HG03280 (cell line): ENCODE data around the gene ATP4B.

ENCODE experiments used
- ATAC-seq: cut with Tn5 transposase; IDR thresholded peaks from one replicate; pipeline ENCODE4 v1.9.1; 2021; ENCODE audit warnings: mild to moderate bottlenecking, moderate library complexity; ENCODE audit not compliant: unreplicated experiment

ATP4B gene

GRCh38 chr13:113657851-113658741, at the start of gene ATP4B:
ATP4B (minus strand) TSS chr13:113658198; CDS start chr13:113658144, 54 bp downstream.
- ATAC-seq, result no peak

- no peak for ATAC-seq
Measured at GRCh38 chr13:113672002-113672651, 14.1 kb upstream of the ATP4B start.

GRCh38 chr13:113671066-113672001, 13.3 kb upstream of the ATP4B start:
- ATAC-seq, result no peak

DNA sequence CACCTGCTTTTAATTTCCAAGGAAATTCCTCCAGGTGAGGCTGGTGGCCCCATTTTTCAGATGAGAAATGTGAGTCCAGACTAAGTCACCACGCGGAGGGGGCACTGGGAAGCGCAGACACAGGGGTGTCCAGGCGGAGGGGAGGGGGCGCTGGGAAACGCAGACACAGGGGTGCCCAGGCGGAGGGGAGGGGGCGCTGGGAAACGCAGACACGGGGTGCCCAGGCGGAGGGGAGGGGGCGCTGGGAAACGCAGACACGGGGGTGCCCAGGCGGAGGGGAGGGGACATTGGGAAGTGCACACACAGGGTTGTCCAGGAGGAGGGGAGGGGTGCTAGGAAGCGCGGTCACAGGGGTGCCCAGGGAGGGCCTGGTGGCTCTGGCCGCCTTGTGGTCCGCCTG, 12.5 kb upstream of the ATP4B start:
- no peak for ATAC-seq

- no peak for ATAC-seq
Measured at GRCh38 chr13:113669755-113670341, 11.8 kb upstream of the ATP4B start.

DNA sequence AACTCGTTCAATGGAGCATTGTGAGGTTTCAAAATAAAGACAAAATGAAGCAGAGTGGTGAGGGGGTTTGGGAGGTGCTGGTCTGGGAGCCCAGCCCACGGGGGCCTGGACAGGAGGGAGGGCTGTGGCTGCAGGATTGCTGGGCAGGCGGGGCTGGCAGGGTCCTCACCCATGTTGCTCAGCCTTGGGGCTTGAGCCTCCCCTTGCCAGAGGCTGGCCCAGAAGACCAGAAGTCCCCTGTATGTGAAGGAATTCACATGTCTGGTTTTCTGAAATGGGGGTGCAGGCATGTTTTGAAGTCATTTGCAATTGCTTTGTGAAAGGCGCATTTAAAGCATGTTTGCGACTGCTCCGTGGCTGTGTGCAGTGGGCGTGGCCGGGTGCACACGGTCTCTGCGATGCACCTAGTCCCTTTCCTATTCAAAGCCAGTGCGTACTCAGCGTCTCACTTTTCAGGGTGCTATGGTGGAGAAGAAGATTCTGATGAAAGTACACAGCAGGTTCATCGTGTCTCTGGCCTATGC, 11.3 kb upstream of the ATP4B start:
- ATAC-seq, result no peak

- ATAC-seq, result no peak
Measured at GRCh38 chr13:113668491-113668971, 10.5 kb upstream of the ATP4B start.

DNA sequence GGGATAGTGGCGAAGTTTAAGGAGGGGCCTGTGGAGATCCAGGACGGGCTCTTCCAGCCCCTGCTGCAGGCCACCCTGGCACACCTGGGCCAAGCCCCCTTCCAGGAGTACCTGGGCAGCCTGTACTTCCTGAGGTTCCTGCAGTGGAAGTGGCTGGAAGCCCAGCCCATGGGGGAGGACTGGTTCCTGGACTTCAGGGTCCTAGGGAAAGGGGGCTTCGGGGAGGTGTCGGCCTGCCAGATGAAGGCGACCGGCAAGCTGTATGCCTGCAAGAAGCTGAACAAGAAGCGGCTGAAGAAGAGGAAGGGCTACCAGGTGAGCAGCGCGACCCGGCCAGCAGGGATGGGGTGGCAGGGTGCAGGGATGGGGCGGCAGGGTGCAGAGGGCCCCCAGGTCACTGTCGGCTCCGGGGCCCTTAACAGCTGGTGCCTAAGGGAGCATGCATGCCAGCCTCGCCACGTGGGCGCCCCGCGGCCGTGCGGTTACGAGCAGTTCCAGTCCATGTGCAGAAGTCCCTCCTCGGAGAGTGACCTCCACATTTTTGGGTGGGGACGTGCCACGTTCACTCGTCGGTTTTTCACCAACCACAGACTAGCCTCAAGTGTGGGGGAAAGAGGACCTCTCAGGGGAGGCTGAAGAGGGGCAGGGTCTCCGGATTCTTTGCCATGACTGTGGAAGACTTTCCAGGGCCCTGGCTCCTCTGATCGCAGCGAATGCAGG, 9.9 kb upstream of the ATP4B start:
- no peak for ATAC-seq

- ATAC-seq, result no peak
Measured at GRCh38 chr13:113666951-113667701, 9.1 kb upstream of the ATP4B start, which contains the start of gene GRK1. GRK1 (plus strand) TSS chr13:113667219; CDS start chr13:113667387, 168 bp downstream.

DNA sequence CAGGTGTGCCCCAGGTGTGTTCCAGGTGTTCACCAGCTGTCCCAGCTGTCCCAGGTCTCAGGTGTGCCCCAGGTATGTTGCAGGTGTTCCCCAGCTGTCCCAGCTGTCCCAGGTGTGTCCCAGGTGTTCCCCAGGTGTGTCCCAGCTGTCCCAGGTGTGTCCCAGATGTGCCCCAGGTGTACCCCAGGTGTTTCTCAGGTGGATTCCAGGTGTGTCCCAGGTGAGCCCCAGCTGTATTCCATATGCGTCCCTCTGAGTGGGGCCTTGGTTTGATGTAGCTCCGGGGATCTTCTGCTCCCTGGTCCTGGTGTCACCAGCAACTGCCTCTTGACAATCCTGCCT, 8.3 kb upstream of the ATP4B start:
- ATAC-seq, result no peak

- no peak for ATAC-seq
Measured at GRCh38 chr13:113665597-113666328, 7.8 kb upstream of the ATP4B start.

DNA sequence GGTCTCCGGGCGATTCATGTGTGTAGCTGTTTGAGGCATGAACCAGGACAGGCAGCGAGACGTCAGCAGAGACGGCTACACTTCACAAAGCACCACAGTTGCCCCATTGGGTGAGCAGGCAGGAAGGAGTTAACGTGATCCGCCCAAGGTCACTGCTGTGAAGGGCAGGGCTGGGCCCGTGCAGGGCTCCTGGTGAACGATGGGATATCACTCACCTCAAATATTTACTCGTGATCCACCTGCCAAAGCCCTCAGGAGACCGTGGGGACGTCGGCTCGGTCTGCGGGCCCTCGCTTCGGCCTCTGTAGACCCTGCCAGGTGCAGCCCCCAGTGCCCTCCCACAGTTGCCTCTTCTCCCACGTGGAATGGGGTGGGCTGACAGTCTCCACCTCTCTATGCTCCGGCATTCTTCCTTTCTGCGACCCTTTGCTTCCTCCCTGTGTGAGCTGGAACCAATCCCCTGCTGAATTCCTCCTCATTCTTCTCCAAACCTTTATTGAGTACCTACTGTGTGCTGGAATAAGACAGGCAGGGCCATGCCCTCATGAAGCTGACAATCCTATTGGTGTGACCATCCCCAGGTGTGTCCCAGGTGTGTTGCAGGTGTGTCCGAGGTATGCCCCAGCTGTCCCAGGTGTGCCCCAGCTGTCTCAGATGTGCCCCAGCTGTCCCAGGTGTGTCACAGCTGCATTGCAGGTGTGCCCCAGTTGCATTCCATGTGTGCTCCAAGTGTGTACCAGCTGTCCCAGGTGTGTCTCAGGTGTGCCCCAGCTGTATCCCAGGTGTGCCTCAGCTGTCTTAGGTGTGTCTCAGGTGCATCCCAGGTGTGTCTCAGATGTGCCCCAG, 7.0 kb upstream of the ATP4B start:
- ATAC-seq, result no peak

DNA sequence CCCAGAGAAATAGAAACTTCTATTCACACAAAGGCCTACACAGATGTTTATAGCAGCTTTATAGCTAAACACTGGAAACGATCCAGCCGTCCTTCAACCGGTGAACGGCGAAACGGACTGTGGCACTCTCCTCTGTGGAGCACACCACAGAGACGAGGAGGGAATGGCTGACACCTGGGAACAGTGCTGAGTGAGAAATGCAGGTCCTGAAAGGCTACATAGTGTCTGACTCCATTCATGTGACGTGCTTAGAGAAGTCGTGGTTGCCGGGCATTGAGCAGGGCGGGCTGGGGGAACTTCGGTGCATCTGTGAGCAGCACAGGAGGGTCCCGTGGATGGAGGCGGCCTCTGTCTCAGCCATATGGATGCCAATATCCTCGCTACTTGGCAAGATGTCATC, 5.9 kb upstream of the ATP4B start:
- ATAC-seq, result no peak

DNA sequence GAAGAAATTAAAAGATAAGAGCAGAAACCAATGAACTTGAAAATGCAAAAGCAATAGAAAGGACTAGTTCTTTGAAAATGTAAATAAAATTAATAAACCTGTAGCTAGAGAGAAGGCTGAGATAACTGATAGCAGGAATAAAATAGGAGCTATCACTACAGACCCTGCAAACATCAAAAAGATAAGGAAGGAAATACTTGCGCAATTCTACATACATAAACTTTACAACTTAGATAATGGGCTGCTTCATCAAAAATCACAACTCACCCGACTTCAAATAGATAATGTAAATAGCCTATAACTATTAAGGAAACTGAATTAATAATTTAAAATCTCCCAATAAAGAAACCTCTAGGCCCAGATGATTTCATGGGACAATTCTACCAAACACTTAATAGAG, 3.5 kb upstream of the ATP4B start:
- no peak for ATAC-seq

DNA sequence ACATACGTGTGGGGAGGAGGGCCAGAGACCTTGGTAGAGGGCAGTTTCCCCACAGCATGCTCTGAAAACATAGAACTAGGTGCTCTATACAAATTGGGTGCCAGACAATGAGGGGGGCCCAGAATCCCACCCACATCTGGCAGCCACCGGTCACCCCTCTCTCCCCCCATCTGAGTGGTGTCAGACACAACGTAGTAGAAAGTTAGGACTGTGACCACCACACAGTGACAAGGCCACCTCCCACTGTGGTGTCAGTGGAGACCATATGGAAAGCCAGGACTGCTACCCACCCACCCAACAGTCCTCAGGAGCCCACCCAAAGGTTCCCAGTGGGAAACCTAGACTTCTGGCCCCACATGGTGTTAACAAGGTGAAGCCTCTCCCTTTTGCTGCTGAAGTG, 2.1 kb upstream of the ATP4B start:
- ATAC-seq, result no peak

DNA sequence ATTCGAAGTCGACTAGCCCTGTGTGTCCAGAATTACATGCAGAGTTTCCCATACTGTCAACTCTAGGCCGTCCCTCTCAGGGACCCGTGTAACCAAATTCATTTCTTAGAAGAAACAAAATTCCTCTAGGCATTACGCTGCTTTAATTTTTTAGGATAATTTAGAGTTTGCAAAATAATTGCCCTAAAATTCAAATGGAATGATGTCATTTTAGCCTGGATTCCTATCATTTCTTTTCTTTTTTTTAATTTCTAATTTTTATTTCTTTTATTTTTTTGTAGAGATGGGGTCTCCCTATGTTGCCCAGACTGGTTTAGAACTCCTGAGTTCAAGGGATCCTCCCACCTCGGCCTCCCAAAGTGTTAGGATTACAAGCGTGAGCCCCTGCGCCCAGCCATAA, 1.3 kb upstream of the ATP4B start:
- no peak for ATAC-seq

- no peak for ATAC-seq
Measured at GRCh38 chr13:113658836-113659235, 838 bp upstream of the ATP4B start.
